ENCODE results near the gene HHAT.

HHAT gene

GRCh38 chr1:210504286-210504685 lies 175.6 kb downstream of the HHAT start:
- no peak for TF ChIP-seq CTCF (IDR thresholded peaks at IDR 0.05; ENCODE audit: low read depth, low read length)
- DNase-seq (ENCODE audit: extremely low read depth, low read depth), result no peak

GRCh38 chr1:210505601-210506496 lies 177.1 kb downstream of the HHAT start:
- DNase-seq (ENCODE audit: extremely low read depth, low read depth), result no peak

GRCh38 chr1:210506689-210507088 lies 178.0 kb downstream of the HHAT start:
- no peak for DNase-seq (ENCODE audit: extremely low read depth, low read depth)
- TF ChIP-seq CTCF (IDR thresholded peaks at IDR 0.05; ENCODE audit: low read depth, low read length), result no peak

More at GRCh38 chr1:210505601-210506496, 177.1 kb downstream of the HHAT start:
- TF ChIP-seq CTCF (IDR thresholded peaks at IDR 0.05; ENCODE audit: low read depth, low read length), result no peak

- no peak for TF ChIP-seq CTCF (IDR thresholded peaks at IDR 0.05; ENCODE audit: low read depth, low read length)
- DNase-seq (ENCODE audit: extremely low read depth, low read depth), result no peak
These were observed 187.5 kb downstream of the HHAT start for GRCh38 chr1:210516092-210516656.

- no peak for DNase-seq (ENCODE audit: extremely low read depth, low read depth)
- TF ChIP-seq CTCF (IDR thresholded peaks at IDR 0.05; ENCODE audit: low read depth, low read length), result no peak
These were observed 188.2 kb downstream of the HHAT start for GRCh38 chr1:210516697-210517459.

- DNase-seq (ENCODE audit: extremely low read depth, low read depth), result no peak
- no peak for TF ChIP-seq CTCF (IDR thresholded peaks at IDR 0.05; ENCODE audit: low read depth, low read length)
These were observed 195.1 kb downstream of the HHAT start for GRCh38 chr1:210523830-210524229.

All from AG09319 (cell line).